HG02840 (cell line): Measurements from ENCODE around the gene SCO2.
"Not testable (repeated sequence)": the region's sequence is repeated elsewhere in the genome, so short reads cannot be mapped to it uniquely, and the experiment has no call there.

Source experiments
- ATAC-seq: cut with Tn5 transposase; IDR thresholded peaks from one replicate; pipeline ENCODE4 v1.9.1; 2021; ENCODE audit warnings: mild to moderate bottlenecking, moderate library complexity, moderate number of reproducible peaks; ENCODE audit not compliant: unreplicated experiment, low FRiP score

The SCO2 gene

DNA sequence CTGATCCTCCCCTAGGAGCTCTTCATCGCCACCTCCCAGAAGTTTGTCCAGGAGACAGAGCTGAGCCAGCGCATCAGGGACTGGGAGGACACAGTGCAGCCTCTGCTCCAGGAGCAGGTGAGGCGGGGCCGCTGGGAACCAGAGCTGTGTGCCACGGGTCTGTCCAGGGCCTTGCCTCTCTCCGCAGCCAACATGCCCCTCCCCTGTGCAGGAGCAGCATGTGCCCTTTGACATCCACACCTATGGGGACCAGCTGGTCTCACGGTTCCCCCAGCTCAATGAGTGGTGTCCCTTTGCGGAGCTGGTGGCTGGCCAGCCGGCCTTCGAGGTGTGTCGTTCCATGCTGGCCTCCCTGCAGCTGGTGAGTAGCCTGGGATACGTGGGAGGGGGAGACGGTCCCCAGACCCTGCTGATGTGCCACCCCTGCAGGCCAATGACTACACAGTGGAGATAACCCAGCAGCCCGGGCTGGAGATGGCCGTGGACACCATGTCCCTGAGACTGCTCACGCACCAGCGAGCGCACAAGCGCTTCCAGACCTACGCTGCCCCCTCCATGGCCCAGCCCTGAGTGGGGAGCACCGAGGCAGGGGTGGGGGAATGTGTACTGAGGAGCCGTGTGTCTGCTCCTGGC is 2.5 kb downstream of the SCO2 start:
- ATAC-seq = no peak

DNA sequence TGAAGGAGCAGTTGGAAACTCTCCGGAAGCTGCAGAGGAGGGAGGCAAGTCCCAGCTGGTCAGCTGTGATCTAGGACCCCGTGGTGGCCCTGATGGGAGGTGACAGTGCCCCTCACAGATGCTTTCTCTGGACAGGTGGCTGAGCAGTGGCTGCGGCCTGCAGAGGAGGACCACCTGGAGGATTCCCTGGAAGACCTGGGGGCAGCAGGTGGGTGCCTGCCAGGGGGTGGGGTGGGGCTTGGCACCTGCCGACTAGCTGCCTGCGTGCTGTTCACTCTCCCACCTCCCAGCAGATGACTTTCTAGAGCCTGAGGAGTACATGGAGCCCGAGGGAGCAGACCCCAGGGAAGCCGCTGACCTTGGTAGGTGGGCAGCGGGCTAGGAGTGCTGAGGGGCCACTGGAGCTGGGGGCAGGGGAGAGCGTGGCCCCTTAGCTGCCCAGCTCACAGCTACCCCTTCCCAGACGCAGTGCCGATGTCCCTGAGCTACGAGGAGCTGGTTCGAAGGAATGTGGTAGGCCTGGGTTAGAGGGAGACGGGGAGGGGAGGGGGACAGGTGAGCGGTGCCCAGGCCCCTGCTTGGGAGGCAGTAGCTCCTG is 3.1 kb downstream of the SCO2 start:
- no peak for ATAC-seq

GRCh38 chr22:50521710-50522109 is 3.7 kb downstream of the SCO2 start:
- ATAC-seq = no peak

GRCh38 chr22:50520826-50521453 is 4.5 kb downstream of the SCO2 start:
- ATAC-seq = no peak

DNA sequence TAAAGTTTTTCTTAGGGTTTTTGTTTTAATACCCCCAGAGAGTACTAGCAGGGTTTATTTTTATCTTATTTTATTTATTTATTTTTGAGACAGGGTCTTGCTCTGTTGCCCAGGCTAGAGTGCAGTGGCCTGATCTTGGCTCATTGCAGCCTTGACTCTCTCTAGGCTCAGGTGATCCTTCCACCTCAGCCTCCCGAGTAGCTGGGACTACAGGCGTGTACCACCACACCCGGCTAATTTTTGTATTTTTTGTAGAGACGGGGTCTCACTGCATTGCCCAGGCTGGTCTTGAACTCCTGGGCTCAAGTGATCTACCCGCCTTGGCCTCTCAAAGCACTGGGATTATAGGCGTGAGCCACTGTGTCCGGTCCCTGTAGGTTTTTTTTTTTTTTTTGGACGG is 5.2 kb downstream of the SCO2 start:
- not testable (repeated sequence) for ATAC-seq

GRCh38 chr22:50519151-50519550 is 6.2 kb downstream of the SCO2 start:
- ATAC-seq = no peak

DNA sequence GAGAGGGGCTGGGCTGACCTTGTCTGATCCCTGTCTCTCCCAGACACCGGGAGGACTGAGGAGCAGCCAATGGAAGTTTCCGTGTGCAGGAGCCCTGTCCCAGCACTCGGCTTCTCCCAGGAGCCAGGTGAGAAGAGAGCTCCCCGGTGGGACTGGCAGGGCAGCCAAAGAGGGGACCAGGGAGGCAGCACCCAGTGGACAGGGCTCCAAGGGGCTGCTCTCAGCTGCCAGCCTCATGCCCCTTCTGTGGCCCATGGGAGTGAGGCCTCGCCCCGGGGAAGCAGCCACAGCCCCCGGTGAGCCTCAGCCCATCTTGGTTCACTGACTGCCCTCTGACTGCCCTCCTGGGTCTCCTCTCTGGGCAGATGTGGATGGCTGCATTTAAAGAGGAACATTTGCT is 6.8 kb downstream of the SCO2 start:
- no peak for ATAC-seq

DNA sequence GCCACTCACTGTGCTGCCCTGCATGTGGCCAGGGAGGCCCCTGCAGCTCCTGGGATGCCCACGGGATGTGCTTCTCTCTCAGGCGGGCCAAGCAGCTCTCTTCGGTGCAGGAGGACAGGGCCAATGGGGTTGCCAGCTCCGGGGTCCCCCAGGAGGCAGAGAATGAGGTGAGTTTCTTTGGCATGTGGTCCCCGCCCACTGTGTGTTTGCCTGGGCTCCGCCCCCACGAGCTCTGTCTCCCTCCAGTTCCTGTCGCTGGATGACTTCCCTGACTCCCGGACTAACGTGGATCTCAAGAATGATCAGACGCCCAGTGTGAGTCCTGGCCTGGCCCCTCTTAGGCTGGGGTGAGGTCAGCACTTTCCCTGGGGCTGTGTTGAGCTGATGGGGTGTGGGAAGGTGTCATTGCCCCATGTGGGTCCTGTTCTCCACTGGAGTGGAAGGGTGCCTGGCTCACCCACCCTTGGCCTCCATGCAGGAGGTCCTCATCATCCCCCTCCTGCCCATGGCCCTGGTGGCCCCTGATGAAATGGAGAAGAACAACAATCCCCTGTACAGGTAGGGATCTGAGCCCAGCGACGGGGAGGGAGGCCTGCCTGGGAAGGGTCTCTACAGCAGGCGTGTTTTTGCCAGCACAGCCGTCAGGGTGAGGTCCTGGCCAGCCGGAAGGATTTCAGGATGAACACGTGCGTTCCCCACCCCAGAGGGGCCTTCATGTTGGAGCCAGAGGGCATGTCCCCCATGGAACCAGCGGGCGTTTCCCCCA is 7.7 kb downstream of the SCO2 start:
- no peak for ATAC-seq

- ATAC-seq = no peak
Observed at GRCh38 chr22:50516891-50517290, 8.5 kb downstream of the SCO2 start.

- no peak for ATAC-seq
Observed at GRCh38 chr22:50516068-50516467, 9.3 kb downstream of the SCO2 start.

GRCh38 chr22:50513175-50513574 is 12.2 kb downstream of the SCO2 start:
- no peak for ATAC-seq

GRCh38 chr22:50508897-50509296 is 16.5 kb downstream of the SCO2 start:
- ATAC-seq = no peak

DNA sequence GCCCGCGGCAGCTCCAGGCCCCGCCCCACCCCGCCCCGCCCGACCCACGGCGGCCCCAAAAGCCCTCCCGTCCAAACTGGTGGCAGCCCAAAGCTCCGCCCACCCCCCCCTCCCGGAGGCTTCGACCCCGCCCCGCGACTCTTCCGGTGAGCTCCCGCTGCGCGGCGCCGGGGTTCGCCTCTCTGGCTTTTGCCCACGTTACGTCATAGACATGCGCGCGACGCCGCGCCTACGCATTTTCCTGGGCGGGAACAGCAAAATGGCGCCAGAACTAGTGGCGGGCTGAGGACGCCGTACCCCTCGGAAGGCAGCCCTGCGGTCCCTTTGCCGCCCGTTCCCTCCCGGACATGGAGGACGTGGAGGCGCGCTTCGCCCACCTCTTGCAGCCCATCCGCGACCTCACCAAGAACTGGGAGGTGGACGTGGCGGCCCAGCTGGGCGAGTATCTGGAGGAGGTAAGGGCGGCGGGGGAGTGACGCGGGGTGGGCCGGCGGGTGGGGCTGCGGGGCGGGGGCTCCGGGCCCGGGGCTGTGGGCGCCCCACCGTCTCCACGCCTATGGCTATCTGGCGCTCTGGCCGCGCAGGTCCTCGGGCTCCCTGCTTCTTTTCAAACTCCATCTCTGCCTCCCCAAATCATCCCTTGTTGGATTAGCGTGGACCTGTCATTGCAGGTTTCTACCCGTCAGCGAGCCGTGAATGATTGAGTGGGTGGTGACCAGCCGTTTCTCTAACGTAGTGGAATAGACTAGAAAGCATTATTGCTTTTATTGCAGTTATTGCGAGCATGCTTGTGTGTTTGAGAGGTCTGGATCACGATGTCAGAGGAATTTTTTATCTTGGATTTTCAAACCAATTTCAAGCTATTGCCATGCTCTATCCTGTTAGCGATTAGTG is 17.2 kb downstream of the SCO2 start, which contains the start of gene NCAPH2:
Gene NCAPH2, plus strand, starts transcription at position 234 of the 894 bp plus-strand sequence. Its CDS starts 114 bp downstream, at position 348.
- ATAC-seq = peak; percentile 72

DNA sequence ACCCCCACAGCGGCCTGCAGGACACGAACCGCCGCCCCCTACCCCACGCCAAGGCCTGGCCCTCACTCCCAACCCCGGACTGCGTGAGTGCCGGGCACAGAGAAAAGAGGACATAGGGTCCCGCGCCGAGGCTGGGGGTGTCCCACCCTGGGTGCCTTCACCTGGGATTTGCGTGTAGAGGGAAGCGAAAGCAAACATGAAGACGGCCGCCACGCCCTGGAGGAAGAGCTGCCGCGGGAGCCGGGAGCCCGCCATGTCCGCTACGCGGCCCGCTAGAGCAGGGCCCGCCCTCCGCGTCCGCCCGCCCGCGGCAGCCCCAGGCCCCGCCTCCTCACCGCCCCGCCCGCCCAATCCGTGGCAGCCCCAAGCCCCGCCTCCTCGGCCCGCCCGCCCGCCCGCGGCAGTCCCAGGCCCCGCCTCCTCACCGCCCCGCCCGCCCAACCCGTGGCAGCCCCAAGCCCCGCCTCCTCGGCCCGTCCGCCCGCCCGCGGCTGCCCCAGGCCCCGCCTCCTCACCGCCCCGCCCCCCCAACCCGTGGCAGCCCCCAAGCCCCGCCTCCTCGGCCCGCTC is 17.9 kb downstream of the SCO2 start, which contains the start of gene LMF2:
Gene LMF2, minus strand, starts transcription at position 282 of the 570 bp plus-strand sequence. Its CDS starts 27 bp downstream, at position 255.
- peak; percentile 45 for ATAC-seq

DNA sequence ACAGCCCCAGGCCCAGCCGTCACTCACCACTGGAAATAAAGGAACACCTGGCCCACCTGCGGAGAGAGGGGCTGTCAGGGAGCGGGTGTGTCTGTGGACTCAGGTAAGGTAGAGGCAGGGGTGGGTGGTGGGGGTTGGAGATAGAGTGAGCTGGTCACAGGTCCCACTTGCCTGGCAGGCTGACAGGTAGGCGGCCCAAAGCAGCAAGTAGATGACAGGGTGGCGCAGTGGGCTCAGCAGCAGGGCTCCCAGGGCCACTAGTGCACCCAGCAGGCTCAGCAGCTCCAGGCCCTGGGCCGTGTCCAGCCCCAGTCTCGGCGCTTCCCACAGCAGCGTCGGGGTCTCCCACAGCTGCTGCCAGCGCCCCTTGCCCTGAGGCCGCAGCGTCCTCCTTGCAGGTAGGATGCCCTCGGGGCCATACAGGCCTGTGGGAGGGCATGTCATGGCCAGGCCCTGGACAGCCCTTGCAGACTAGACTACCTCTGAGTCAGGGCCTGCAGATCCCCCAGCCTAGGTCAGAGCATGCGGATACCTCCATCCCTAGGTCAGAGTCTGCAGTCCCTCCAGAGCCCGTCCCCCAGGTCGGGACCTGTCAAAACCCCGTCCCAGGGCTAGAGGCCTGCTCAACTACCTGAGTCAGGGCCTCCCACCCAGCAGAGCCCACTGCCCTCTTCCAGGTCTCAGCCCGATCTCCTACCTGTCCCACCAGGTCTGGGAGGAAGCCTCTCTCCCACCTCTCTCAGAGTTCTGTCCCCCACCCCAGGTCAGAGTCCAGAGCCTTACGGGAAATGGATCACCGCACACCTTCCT is 18.6 kb downstream of the SCO2 start:
- ATAC-seq = peak; percentile 4

DNA sequence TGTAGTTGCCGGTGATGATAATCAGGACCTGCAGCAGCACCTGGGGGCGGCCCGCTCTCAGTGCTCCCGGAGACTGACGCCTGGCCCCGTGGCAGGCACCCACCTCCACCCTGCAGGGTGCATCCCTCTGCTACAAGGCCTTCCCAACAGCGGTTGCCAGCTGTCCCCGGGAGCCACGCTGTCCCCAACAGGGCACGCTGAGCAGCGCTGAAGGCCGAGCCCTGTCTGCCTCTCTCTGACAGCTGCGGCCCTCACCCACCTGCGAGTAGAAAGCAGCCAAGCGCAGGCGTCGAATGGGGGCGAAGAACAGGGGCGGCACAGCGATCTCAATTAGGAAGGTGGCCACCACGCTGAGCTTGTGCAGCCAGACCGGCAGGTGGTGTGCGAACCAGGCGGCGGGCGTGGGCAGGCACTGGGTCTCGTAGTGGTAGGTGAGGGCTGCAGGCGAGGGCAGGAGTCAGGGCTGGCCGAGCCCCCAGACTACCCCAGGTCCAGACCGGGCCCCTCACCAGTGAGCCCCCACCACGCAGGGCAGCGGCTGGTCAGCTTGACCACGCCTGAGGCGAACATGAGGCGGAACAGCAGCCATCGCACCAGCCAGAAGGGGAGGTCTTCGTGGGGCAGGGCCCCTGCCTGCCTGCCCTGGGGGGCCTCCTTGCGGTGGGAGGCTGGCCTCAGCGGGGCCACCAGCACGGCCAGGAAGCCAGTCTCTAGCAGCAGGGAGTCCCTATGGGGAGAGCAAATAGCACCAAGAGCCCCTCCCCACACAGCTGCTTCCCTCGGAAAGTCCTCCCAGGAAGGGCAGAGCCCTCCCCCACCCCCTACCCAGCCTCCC is 19.4 kb downstream of the SCO2 start:
- no peak for ATAC-seq

GRCh38 chr22:50505276-50505775 is 20.1 kb downstream of the SCO2 start:
- ATAC-seq = no peak
